SH-SY5Y (cell line): ENCODE data around the gene TLCD3B.

Source experiments
- GATA2 ChIP-seq: IDR thresholded peaks from 2 replicates; pipeline ENCODE4 v1.6.1; 2011; ENCODE audit warnings: mild to moderate bottlenecking, low read depth, low read length
- GATA3 ChIP-seq: IDR thresholded peaks from 2 replicates; pipeline ENCODE4 v1.6.1; 2011; ENCODE audit warnings: low read depth, mild to moderate bottlenecking, low read length, moderate library complexity

GRCh38 chr16:29985271-29985811 lies 45.7 kb downstream of the TLCD3B start:
- no peak for TF ChIP-seq GATA3
- TF ChIP-seq GATA2 = no peak
